HG03135 (cell line): ENCODE data around the gene MSLN.
"Not testable (repeated sequence)": the region's sequence is repeated elsewhere in the genome, so short reads cannot be mapped to it uniquely, and the experiment has no call there.

ENCODE experiments used
- ATAC-seq: cut with Tn5 transposase; IDR thresholded peaks from one replicate; pipeline ENCODE4 v1.9.1; 2021; ENCODE audit warnings: mild to moderate bottlenecking, moderate library complexity; ENCODE audit not compliant: unreplicated experiment

The MSLN gene

DNA sequence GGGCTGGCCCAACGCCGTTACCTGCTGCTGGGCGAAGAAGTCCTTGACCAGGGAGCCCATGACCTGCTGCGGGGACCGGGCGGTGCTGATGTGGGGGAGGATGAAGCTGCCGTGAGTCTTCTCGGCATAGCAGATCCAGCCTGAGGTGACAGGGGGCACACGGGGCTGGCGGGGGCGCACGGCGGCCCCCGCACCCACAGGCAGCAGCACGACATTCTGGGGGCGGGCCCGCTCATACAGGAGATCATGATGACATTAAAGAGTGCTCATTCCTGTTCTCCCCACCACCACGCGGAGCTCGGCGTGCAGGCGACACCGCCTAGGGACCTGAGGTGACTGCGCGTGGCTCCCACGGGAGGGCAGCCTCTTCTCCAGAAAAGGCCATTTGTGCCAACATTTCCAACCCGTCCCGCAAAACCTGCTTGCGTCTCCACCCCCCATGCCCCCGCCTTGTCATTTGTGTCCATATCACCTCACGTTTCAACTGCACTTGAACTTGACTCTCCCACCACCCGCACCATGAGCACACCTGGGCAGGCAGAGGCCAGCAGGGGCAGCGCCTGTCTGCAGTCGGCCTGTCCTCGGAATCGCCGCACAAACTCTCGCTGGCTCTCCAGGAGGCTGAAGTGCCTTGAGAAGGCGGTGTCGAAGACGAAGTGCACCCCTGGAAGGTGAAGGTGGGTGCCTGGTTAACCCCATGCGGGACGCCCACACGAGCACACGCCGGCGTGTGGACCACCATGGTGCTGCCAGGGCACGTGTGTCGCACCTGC is 26.1 kb upstream of the MSLN start:
- no peak for ATAC-seq

DNA sequence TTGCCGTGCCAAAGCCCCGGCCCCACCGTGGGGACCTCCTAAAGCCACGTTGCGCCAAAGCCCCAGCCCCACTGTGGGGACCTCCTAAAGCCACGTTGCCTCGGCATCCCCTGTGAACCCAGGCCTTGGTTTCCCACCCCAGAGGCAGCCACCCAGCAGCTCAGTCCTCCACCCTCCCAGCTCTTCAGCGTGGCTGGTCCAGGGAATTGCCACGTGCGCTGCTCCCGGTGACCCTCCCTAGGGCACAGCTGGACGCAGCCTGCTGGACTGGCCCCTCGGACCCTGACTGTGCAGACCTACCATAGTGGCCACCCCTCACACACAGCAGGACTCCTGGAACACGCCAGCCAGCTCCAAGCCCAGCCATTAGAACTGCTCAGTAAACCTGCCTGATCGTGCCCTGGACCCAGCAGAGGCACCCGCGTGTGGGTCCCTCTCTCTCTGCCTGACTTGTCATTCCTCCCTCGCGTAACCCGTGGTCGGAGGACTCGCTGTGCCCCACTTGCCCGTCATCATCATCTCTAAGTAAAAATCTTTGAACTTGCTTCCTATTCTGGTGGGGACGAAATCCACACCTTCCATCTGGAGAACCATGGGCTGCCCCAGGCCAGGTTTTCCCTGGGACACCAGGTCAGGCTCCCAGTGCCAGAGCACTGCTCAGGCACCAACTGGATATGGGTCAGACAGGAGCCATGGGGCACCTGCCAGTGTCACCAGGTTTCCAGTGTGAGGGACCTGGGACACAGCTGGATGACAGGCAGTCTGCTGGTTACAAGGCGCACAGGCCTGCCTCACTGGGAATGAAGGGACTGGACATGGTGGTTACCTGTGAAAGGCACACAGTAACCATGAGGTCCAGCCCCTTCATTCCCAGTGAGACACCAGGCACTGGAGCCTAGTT is 25.3 kb upstream of the MSLN start:
- no peak for ATAC-seq

DNA sequence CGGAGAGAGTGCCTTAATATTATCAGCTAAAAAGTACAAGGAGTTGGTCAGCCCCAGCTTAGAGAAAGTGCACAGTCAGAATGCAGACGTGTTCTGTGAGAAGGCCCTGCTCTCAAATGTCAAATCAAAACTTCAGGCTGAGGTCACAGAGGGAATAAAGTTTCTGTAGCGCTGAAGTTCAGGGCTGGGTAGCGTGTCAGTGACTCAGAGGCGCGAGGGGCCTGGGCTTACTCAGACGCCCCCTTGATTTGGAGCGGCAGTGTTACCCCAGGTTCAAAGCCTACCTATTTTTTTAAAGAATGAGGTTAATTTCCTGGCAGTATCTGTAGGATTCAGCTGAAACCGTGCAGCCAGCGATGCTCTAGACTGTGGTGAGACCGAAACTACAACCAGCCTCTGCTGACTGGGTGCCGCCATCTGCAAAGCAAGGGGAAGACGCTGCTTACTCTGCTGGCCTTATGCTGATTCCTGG is 24.5 kb upstream of the MSLN start:
- no peak for ATAC-seq

DNA sequence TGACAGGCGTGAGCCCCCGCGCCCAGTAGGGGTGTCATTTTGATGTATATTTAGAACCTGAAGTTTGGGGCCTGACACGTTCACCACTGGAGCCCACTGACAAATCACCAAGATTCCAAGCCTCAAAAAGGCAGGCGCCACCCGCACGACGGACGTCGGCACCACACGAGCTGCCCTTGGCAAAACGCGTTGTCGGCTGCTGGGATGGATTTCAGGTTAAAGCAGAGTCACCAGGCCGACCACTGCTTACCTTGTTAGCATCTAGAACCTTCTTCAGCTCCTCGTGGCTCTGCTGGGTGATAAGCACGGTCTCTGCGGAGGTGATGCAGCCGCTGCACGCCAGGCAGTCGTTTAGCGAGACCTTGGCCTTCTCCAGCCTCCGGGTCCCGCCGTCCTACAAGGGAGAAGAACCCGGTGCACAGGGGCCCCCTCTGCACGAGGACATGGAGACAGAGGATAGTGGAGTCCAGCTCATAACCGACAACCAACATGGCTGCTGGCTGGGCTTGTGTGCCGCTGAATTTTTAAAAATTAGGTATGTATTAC is 23.5 kb upstream of the MSLN start:
- no peak for ATAC-seq

DNA sequence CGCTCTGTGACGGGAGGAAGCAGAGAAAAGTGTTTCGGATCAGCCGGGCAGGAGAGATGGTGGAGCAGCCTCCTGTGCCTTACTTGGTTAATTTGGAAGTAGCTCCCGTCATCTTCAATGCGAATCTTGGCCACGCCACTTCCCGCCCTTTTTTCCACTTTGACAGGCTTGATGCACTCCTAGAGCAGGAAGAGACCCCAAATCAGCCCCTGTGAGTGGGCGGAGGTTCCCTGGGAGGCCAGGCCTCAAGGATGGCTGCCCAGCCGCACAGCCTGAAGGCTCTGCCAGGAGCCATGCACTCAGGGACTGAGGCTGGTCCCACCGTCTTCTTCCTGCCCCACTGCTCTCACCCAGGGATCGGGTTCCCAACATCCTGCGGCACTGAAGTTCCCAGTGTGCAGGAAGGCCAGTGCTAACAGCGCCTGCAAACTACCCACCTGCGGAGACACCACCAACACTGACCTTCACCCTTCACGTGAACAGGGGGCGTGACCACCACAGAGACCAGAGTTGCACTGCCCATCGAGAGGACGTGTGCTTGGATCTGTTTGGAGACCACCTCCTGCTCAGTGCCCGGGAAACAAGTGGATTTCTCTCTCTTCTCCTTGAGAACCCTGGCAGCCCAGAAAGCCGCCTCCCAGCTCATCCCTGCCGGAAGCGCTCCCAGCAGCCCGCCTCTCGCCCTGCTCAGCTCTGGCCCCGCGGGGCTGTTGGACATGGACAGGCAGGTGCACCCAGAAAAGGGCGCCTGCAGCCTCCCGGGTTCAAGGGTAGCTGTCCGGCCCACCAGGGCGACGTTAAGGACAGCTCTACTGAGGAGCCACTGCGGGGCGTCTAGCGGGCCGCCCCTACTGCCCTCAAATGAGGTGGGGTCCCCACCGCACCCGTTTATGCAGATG is 20.7 kb upstream of the MSLN start:
- no peak for ATAC-seq

DNA sequence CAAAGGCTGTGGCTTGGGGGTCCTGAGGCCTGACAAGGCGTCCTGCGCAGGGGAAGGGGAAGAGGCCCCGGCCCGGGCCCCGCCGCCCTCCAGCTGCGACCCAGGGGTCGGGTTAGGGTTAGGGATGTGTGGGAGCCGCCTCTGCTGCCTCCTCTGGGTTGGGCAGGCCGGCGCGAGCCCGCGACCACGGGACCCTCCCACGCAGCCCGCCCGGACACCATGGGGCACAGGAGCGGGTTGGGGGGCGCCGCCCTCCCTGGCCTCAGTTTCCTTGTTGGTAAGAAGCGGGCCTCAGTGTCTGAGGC is 20.1 kb upstream of the MSLN start:
- peak; percentile 5 for ATAC-seq

DNA sequence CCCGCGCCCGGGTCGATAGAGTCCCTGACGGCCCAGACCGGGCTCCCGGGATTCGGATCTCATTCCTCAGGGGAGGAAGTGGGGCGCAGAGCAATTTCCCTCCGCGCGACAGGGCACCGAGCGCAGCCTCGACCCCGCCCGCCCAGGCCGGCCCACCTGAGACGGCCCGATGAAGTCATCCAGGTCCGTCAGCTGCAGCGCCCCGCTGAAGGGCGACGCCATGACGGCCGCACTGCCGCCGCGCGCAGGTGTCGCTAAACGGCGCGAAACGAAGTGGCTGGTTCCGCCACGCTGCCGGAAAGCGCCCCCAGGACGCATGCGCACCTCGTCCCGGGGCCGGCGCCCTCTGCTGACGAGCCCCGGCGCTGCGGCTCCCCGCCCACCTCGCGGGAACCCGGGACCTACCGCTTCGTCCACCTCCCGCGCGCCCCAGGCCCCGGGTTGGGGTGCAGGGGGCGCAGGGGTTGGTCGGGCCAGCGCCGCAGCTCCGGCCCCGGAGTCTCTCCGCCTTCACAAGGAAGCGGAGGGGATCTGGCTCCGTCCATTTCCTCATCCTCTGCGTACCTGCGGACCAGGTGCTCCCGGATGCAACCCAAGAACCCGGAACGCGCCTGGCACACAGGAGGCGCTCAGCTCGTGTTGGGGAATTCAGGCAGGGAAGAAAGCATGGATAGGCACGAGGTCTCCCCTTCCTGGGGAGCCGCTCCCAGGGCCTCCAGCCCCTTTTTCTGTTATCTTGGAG is 19.6 kb upstream of the MSLN start, which contains the start of gene CIAO3:
CIAO3 (minus strand) TSS at position 234 of the 742 bp plus-strand sequence; CDS start at position 222, 12 bp downstream.
- ATAC-seq, result peak; percentile 78

DNA sequence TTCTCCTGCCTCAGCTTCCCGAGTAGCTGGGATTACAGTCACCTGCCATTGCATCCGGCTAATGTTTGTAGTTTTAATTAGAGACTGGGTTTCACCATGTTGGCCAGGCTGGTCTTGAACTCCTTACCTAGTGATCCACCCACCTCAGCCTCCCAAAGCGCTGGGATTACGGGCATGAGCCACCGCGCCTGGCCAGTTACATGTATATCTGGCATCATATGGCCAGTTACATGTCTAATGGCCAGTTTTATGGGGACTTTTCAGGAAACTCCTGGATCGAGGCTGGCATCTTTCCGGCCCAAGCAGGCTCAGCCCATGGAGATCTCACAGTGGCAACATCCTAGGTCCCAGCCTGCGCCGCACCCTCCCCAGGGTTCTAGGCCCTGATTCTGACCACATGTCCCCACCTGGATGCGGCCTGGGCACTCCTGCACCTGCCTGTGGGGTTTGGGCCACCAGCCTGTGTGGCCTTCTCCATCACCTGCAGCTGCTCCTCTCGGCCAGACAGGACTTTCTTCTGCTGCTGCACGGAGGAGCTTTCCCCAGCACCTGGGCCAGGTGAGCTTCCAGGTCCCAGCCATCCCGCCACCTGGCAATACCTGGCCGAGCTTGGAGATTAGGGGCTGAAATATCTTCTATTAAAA is 18.4 kb upstream of the MSLN start:
- no peak for ATAC-seq

DNA sequence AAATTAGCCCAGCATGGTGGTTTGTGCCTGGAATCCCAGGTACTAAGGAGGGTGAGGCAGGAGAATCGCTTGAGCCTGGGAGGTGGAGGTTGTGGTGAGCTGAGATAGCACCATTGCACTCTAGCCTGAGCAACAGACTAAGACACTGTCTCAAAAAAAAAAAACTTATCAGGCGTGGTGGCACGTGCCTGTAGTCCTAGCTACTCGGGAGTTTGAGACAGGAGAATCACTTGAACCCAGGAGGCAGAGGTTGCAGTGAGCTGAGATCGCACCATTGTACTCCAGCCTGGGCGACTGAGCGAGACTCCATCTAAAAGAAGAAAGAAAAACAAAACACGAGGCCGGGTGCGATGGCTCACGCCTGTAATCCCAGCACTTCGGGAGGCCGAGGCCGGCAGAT is 17.6 kb upstream of the MSLN start:
- ATAC-seq, result not testable (repeated sequence)

DNA sequence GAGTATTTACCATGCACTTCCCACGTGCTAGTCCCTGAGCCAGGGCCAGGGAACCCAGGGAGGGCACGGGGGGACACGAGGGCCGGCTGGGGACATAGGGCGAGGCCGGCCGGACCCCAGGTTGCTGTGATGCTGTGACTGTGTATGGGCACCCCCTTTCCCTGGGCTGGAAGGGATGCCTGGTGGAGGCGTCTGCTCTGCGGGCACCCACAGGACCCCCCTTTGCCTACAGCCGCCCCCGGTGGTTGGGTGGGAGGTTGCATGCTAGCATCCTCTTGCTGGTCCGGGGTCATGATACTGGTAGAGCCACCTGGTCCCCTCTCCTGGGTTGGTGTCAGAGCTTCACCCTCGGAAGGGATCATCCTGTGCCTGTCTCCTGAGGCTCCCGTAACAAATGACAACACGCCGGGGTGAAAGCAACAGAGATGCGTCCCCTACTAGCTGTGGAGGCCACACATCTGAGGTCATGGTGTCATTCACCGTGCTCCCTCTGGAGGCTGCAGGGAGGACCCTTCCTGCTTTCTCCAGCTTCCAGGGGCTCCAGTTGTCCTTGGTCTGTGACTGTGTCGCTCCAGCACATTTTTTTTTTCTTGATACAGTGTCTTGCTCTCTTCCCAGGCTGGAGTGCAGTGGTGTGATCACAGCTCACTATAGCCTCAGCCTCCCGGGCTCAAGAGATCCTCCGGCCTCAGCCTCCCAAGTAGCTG is 16.6 kb upstream of the MSLN start:
- no peak for ATAC-seq

DNA sequence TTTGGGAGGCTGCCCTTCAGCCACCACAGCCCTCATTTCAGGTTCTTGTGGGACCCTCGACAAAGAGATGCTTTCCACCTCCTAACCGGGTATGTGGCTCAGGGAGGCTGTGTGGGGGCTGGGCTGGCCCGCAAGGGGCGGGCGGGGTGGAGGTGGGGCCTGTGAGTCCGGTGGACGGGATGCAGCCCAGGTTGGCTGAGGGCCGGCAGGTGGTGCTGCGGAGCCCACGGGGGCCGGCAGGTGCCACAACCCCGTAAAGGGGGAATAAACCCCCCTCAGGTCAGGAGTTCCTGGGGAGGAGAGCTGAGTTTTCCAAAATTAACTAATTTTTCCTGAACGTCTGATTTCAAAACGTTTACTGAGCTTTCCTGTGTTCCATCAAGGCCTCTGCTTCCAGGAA is 14.8 kb upstream of the MSLN start:
- no peak for ATAC-seq

DNA sequence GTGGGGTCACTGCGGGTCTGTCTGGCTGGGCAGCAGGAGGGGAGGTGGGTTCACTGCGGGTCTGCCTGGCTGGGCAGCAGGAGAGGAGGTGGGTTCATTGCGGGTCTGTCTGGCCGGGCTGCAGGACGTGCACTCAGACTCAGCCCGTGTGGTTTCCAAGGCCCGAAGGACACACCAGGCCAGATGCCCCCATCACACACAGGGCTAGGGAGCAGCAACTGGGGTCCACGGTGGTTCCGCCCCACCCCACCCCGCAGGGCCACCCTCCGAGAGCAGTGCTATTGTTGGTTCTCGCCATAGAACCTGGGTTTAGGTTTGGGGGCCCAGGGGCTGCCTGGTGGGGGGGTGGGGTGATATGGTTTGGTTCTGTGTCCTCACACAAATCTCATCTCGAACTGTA is 13.9 kb upstream of the MSLN start:
- no peak for ATAC-seq

DNA sequence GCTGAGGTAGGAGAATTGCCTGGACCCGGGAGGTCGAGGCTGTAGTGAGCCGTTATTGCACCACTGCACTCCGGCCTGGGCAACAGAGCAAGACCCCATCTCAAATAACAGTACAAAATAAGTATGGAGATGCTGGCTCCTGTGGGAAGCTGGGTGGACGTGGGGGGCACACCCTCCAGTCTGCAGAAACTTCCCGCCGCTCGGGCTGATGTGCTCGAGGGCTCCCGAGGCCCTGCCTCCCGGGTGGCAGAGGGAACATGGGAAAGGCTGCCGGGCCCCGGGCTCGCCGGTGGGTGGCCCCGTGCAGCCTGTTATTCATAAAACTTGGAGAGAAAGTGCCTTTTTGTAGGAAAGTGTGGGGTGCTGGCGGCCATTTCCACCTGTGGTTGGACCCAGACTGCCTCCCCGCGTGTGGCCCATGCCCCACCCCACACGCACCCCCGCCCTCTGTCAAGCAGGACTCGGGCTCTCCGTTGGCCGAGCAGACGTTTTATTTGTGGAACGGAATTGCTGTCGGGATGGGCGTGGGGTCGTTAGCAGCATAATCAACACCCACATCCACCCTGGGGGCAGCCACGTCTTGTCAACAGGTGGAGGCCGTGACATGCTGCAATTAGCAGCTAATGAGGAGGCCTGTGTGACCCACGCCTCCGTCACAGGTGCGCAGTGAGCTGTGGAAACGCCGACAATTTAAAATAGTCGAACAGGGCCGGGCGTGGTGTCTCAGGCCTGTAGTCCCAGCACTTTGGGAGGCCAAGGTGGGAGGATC is 12.4 kb upstream of the MSLN start:
- ATAC-seq, result no peak

DNA sequence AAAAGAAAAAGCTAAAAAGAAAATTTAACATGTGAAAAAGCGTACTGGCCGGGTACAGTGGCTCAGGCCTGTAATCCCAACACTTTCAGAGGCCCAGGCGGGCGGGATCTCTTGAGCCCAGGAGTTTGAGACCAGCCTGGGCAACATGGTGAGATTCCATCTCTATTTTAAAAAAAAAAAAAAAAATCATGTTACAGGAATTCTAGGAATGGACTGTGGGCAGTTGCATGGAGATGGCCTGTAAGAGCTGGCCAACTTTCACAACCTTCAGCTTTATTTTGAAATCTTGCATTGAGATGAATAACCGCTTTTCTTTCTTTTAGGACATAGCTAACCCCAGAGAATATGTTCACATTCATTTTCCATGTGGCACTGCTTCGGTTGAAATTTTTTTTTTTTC is 11.5 kb upstream of the MSLN start:
- no peak for ATAC-seq

DNA sequence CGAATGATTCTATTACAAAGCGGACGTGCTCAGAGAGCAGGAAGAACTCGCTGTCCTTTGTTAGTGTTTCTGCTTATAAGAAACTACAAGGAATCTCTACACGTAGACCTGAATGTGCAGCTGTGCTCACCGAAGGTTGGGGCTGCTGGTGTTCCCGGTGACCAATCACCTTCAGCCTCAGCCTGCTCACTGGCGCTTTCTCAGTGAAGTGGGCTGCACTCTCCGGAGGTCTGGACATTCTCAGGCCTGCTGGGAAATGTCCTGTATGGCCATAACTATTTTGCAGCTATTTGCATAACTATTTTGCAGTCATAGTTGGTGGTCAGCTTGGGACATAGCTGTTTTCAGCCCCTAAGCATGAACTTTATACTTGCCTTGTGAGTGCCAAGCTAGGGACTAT is 10.0 kb upstream of the MSLN start:
- ATAC-seq, result no peak

DNA sequence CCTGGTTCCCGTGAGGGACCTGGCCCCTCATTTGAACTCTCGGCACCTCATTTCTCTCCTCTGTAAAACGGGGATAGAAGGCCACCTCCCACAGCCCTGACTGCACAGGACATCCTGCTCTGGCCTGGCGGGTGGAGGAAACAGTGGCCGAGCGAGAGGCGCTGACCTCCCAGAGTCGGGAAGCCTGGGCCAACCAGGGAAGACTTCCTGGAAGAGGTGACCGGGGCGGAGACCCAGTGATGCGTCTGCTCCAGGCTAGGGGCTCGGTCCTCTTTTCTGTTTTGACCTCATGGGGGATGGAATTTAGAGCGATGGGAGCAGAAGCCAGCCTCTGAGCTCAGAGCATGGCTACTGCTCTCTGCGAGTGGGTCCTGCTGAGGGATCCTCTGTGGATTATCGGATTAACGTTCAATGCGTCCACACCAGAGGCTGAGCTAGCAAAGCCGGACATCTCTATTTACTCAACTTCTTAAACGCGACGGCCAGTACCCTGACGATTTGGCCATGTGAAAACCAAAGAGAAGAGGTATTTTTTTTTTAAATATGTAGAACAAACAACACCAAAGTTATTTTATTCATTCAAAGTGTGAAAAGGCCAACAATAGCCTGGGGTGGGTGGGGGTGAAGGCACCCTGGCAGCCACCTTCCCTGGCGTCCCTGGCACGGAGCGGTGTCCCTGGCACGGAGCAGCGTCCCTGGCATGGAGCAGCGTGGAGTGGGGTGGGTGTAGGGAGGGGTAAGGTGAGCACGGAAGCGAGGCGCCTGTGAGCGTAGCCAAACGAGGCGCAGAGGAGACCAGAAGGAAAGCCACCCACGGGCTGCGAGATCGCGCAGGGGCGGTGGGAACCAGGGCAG is 9.2 kb upstream of the MSLN start:
- no peak for ATAC-seq

DNA sequence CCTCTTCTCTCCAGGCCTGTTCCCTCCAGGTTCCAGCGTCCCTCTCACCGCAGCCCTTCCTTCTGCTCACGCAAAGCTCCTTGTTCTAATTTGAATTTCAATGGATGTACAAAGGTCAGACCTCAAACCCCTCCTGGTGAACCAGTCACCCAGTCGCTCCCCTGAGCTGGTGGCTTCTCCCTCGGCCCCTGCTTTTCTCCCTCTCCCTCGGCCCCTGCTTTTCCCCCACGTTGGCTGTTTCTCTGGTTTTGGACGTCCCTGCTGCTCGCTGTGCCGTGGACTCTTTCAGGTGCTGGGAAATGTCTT is 8.6 kb upstream of the MSLN start:
- no peak for ATAC-seq
